ENCODE data around the gene ZDHHC7. TPM values are rescaled to one million over a fixed set of nuclear protein-coding genes. Genes with fewer than 3 reads are reported as not detected.
A peak's percentile ranks its signal among the peaks of the same experiment; 100 is the strongest.

The ZDHHC7 gene
- total RNA-seq, 3 donors from 2014 or later: 27.2 to 34.6 (median 31.8) TPM

DNA sequence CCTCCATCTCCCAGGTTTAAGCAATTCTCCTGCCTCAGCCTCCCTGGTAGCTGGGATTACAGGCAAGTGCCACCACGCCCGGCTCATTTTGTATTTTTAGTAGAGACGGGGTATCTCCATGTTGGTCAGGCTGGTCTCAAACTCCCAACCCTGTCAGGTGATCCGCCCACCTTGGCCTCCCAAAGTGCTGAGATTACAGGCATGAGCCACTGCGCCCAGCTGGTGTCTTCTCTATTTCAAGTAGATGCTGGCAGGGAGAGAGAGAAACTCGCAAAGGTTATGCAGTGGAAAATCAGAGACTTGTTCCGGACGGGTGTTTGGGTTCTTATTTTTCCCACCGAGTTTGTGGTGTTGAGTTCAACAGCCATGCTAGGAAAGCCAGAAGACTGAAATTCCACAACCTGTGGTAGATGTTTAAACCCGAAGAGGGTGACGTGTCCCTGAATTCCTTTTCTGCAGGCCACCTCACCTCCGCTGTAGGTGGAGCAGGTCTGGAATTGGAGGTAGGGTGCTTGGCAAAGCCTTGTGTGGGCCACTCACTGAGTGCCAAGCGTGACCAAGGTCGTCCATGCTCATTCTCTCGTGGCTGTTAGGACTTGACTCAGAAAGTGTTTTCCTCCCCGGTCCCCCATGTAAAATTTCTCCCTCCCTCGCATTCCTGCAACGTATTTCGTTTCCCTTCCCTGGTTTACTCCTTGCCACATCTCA, 7.3 kb upstream of the ZDHHC7 start:
- no peak overlapping the region for H3K4me3 Mint-ChIP-seq
- DNase-seq: no peak
- H3K9me3 Mint-ChIP-seq: no peaks in the 10 kb centered on the region
- H3K4me1 Mint-ChIP-seq (ENCODE audit: low read depth): peaks cover 13% of the 10 kb centered on the region
- H3K27me3 Mint-ChIP-seq (ENCODE audit: low read depth): peaks cover 2% of the 10 kb centered on the region
- H3K36me3 Mint-ChIP-seq (ENCODE audit: insufficient read depth): no peaks in the 10 kb centered on the region
- ATAC-seq: no peak

DNA sequence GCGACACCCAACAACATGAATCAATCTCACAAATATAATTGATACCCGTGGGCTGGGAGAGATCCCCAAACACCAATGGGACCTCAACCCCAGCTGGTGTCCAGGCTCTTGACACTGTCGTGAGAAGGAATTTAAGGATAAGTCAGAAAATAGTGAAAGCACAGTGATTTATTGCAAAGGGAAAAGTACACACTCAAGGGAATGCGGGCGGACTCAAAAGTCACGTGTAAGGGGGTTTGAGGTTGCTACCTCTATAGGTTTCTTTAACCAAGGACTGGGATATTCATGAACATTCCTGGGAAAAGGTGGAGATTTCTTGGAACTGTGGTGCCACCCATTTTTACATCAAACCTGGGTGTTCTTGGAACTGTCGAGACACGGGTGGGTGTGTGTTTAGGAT, 6.3 kb upstream of the ZDHHC7 start:
- H3K36me3 Mint-ChIP-seq (ENCODE audit: insufficient read depth): no peaks in the 10 kb centered on the region
- no peaks in the 10 kb centered on the region for H3K9me3 Mint-ChIP-seq
- H3K4me1 Mint-ChIP-seq (ENCODE audit: low read depth): peaks cover 13% of the 10 kb centered on the region
- DNase-seq: no peak
- ATAC-seq: no peak
- H3K27me3 Mint-ChIP-seq (ENCODE audit: low read depth): peaks cover 2% of the 10 kb centered on the region
- H3K4me3 Mint-ChIP-seq: no peak overlapping the region

DNA sequence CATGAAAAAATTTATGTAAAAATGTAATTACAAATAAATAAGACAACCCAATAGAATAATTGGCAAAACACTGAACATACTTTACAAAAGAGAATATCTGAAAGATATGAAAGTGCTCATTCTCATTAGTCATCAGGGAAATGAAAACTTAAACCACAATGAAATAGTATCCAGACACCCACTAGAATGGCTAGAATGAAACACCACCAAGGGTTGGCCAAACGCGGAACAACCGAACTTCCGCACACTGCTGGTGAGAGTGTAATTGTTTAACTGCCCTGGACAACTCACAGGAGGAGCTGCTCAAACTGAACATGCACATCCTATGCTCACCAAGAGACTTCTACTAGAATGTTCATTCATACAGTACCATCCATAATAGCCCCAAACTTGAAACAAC, 5.8 kb upstream of the ZDHHC7 start:
- ATAC-seq (peak; percentile 75 to 90), DNase-seq (no peak)
- H3K4me3 Mint-ChIP-seq: no peak overlapping the region
- H3K27me3 Mint-ChIP-seq (ENCODE audit: low read depth): peaks cover 2% of the 10 kb centered on the region
- peaks cover 13% of the 10 kb centered on the region for H3K4me1 Mint-ChIP-seq (ENCODE audit: low read depth)
- H3K36me3 Mint-ChIP-seq (ENCODE audit: insufficient read depth): no peaks in the 10 kb centered on the region
- H3K9me3 Mint-ChIP-seq: no peaks in the 10 kb centered on the region

DNA sequence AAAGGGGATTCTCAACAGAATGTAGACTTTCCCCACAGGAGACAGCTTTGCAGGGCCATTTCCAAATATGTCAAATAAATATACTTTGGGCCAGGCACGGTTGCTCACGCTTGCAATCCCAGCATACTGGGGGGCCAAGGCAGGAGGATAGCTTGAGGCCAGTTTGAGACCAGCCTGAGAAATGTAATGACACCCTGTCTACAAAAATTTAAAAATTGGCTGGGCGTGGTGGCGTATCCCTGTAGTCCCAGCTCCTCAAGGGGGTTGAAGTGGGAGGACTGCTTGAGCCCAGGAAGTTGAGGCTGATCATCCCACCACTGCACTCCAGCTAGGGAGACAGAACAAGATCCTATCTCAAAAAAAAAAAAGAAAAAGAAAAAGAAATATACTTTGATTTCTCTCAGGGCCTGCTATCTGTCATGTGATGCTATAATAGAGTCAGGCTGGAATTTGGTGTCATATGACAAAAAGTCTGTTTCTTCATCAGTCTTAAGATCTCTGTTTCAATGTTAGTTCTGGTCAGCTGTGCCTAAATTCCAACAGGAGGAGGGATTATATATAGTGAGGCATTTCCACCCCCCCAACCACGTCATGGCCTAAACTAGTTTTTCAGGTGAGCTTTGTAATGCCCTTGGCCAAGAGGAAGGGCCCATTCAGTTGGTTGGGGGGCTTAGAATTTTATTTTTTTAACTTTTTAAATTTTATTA, 4.3 kb upstream of the ZDHHC7 start:
- H3K36me3 Mint-ChIP-seq (ENCODE audit: insufficient read depth): no peaks in the 10 kb centered on the region
- no peak for DNase-seq
- ATAC-seq: no peak

DNA sequence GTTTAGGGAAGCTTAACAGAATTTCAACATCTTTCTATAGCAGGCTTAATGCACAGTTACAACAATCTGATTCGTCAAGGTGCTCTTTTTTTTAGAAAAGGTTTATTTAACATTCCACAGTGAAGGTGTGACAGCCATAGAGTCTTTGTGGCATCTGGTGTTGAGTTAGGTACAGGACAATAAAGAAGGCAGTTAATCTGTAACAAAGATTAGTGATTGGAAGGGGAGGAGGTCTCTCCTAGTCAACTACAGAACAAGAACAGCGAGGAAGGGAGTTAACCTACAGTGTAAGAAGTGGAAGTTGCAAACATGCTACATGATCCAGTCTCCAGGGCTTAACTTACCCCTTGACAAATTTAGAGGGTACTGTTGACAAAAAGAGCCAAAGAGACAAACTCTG, 3.0 kb upstream of the ZDHHC7 start:
- ATAC-seq: no peak
- no peak overlapping the region for H3K4me3 Mint-ChIP-seq
- H3K9me3 Mint-ChIP-seq: no peaks in the 10 kb centered on the region
- no peaks in the 10 kb centered on the region for H3K36me3 Mint-ChIP-seq (ENCODE audit: insufficient read depth)
- peaks cover 2% of the 10 kb centered on the region for H3K27me3 Mint-ChIP-seq (ENCODE audit: low read depth)
- no peak for DNase-seq
- H3K4me1 Mint-ChIP-seq (ENCODE audit: low read depth): peaks cover 31% of the 10 kb centered on the region

More for the DNA sequence above, 4.3 kb upstream of the ZDHHC7 start:
- Mint-ChIP-seq H3K4me1 (ENCODE audit: low read depth) (peaks cover 19% of the 10 kb centered on the region), H3K9me3 (no peaks in the 10 kb centered on the region), H3K27me3 (ENCODE audit: low read depth) (peaks cover 2% of the 10 kb centered on the region), H3K4me3 (no peak overlapping the region)

DNA sequence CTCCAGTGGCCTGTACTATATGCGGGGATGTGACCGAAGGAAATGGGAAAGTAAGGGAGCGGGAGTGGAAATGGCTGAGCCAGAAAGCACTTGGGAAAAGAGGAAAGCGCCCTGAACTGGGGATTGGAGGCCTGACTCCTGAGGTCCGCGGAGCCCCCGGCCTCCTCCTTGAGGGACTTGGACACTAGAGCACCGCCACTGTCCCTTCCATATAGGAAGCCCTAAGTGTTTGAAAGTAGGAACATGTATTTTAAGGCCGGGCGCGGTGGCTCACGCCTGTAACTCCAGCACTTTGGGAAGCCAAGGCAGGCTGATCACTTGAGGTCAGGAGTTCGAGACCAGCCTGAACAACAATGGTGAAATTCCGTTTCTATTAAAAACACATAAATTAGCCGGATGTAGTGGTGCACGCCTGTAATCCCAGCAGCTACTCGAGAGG, 530 bp upstream of the ZDHHC7 start:
- H3K36me3 Mint-ChIP-seq (ENCODE audit: insufficient read depth): peaks cover under 1% of the 10 kb centered on the region
- no peak for ATAC-seq
- H3K27me3 Mint-ChIP-seq (ENCODE audit: low read depth): peaks cover 2% of the 10 kb centered on the region
- peaks cover 37% of the 10 kb centered on the region for H3K4me1 Mint-ChIP-seq (ENCODE audit: low read depth)
- no peaks in the 10 kb centered on the region for H3K9me3 Mint-ChIP-seq
- H3K4me3 Mint-ChIP-seq: peak overlapping the region; percentile 97
- no peak for DNase-seq

DNA sequence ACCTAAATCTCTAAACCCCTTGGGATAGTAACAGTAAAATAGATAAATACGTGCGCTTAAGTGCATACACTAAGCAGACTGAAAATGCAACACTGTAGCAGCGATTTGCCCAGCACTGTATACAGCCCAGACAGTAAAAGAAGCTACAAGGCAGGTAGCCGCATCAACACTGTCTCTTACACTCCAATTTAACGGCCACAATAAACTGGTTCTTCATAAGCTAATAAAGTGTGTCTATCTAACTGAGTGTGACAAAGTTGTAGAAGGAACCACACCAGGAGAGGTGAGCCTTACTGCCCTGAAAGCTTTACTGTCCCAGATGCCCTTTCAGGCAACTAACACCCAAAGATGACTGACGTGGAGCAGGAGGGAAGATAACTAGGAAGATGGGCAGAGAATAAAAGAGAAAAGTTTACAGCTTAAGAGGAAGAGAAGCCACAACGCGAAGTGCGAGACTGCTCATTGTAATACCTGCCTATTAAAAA, 847 bp downstream of the ZDHHC7 start:
- H3K4me3 Mint-ChIP-seq: peak overlapping the region; percentile 92
- H3K9me3 Mint-ChIP-seq: no peaks in the 10 kb centered on the region
- no peak for ATAC-seq

DNA sequence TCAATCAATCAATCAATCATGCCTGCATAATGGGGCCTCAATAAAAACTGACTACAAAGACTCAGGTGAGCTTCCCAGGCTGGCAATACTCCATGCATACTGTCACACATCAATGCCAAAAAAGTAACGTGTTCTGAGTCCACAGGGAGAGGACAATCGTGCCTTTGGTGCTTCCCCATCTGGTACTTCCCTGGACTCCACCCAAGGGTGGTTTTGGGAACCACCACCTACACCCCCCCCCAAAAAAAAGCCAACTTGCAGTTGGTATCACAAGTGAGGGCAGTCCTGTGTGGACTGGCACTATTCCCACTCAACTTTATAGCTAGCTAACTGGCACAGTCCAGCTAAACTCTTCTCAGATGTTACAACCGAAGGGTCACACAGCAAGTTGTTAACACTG, 3.1 kb downstream of the ZDHHC7 start:
- Mint-ChIP-seq H3K36me3 (ENCODE audit: insufficient read depth) (peaks cover 8% of the 10 kb centered on the region), H3K9me3 (no peaks in the 10 kb centered on the region), H3K4me3 (no peak overlapping the region), H3K4me1 (ENCODE audit: low read depth) (peaks cover 58% of the 10 kb centered on the region), H3K27me3 (ENCODE audit: low read depth) (no peaks in the 10 kb centered on the region)
- DNase-seq (no peak), ATAC-seq (no peak)

More for the DNA sequence above, 847 bp downstream of the ZDHHC7 start:
- H3K27me3 Mint-ChIP-seq (ENCODE audit: low read depth): peaks cover 2% of the 10 kb centered on the region
- no peak for DNase-seq
- peaks cover 6% of the 10 kb centered on the region for H3K36me3 Mint-ChIP-seq (ENCODE audit: insufficient read depth)
- peaks cover 38% of the 10 kb centered on the region for H3K4me1 Mint-ChIP-seq (ENCODE audit: low read depth)

DNA sequence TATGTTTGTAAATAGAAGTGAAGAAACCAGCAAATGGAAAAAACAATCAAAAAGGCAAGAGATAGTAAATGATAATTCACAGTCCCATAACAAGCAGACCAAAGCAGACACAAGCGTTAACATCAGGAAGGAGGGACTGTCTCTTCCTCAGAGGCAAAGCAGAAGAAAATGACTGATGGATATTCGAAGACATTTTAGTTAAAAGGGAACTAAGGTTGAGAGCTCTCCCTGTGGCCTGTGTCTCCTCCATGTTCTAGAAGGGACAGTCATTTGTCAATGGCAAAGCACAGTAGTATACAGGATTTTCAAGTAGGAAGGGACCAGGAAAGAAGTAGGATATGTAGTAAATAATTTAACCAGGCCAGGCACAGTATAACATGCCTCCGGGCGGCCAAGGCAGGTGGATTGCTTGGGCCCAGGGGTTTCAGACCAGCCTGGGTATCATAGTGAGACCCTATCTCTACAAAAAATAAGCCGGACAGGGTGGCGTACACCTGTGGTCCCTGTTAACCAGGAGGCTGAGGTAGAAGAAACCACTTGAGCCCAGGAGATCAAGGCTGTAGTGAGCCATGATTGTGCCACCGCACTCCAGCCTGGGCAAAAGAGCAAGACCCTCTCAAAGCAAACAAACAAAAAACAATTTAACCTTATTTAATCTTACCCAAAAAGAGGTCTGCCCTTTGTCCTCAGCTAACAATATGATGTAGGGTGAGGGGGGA, 3.7 kb downstream of the ZDHHC7 start:
- peaks cover 8% of the 10 kb centered on the region for H3K36me3 Mint-ChIP-seq (ENCODE audit: insufficient read depth)
- no peaks in the 10 kb centered on the region for H3K9me3 Mint-ChIP-seq
- no peak overlapping the region for H3K4me3 Mint-ChIP-seq
- H3K4me1 Mint-ChIP-seq (ENCODE audit: low read depth): peaks cover 64% of the 10 kb centered on the region
- DNase-seq (no peak), ATAC-seq (no peak)
- no peaks in the 10 kb centered on the region for H3K27me3 Mint-ChIP-seq (ENCODE audit: low read depth)

DNA sequence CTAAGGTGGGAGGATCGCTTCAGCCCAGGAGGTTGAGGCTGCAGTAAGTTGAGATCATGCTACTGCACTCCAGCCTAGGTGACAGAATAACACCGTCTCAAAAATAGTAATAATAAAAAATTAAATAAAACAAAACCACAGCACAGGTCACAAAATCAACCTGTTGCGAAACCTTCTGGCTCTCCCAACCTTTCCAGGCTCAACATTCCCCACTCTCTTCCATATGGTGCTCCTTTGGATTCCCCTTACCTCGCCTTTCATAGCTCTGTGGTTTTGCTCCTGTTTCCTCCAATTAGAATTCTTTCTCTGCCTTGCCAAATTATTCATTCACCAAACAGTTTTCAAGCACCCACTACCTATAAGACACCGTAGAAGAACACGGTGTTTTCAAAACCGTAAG, 4.7 kb downstream of the ZDHHC7 start:
- Mint-ChIP-seq H3K4me1 (ENCODE audit: low read depth) (peaks cover 70% of the 10 kb centered on the region), H3K4me3 (no peak overlapping the region)
- ATAC-seq: no peak

DNA sequence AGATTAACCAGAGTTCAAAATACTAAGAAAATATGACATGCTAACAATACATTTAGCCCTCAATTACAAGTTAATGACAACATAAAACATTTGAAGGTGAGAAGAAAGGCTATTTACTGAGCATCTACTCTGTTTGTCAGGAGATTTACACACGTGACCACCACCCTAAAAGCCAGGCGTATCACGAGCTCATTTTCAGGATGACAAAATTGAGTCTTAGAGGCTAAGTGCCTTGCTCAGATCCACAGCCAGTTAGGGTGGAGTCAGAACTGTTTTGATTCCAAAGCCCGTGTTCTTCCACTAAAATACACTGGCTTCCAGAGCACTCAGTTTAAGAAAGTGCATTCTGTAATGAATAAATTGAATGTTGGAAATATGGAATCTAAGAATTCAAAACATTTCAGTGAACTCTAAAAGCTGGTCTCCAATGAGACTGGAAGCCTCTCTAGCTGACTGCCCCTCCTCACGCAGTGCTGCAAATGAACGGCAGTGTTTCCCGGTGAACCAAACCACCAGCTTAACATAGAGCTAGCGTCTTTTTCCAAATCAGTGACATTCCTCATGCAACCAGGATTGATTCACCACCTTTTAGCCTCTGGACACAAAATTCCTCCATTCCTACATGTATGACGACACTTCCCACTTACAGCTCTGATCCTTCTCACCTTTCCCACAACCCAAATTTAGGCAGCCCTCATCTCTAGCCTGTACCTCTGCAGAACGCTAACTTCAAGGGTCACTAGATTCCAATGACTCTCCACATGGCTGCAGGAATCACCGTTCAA, 5.9 kb downstream of the ZDHHC7 start:
- no peak overlapping the region for H3K4me3 Mint-ChIP-seq
- ATAC-seq: no peak
- no peak for DNase-seq
- peaks cover 8% of the 10 kb centered on the region for H3K36me3 Mint-ChIP-seq (ENCODE audit: insufficient read depth)
- H3K9me3 Mint-ChIP-seq: no peaks in the 10 kb centered on the region
- H3K27me3 Mint-ChIP-seq (ENCODE audit: low read depth): no peaks in the 10 kb centered on the region
- peaks cover 68% of the 10 kb centered on the region for H3K4me1 Mint-ChIP-seq (ENCODE audit: low read depth)

More for the DNA sequence above, 4.7 kb downstream of the ZDHHC7 start:
- no peaks in the 10 kb centered on the region for H3K9me3 Mint-ChIP-seq
- no peaks in the 10 kb centered on the region for H3K27me3 Mint-ChIP-seq (ENCODE audit: low read depth)
- H3K36me3 Mint-ChIP-seq (ENCODE audit: insufficient read depth): peaks cover 8% of the 10 kb centered on the region
- no peak for DNase-seq

DNA sequence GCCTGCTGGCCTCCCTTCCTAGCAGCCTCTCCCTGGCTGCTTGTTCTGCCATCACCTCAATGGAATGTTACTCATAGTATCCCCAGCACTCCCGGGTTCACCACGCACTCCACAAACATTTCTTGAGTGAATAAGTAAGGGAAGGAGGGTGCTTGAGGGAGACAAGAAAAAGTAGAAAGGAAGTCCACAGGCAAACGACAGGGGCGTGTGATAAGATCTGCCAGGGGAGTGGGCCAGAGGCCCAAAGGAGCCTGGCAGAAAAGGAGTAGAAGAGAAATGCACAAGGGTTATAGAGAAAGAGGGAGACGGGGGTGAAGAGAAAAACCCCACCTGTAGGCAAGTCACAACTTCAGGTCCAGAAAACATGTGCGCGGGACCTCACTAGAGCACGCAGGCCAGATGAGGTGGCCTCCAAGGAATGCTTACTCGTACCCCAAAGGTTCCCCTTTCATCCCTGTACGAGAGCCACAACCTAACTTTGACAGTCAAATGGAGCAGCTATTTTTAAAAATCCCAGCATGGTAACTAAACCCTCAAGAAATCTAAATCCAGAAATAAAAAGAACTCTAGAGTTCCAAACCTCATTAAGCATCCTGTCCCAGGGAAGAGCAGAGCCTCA, 6.6 kb downstream of the ZDHHC7 start:
- DNase-seq (no peak), ATAC-seq (no peak)
- H3K27me3 Mint-ChIP-seq (ENCODE audit: low read depth): no peaks in the 10 kb centered on the region
- H3K36me3 Mint-ChIP-seq (ENCODE audit: insufficient read depth): peaks cover 8% of the 10 kb centered on the region
- no peaks in the 10 kb centered on the region for H3K9me3 Mint-ChIP-seq
- H3K4me3 Mint-ChIP-seq: no peak overlapping the region
- H3K4me1 Mint-ChIP-seq (ENCODE audit: low read depth): peaks cover 60% of the 10 kb centered on the region

DNA sequence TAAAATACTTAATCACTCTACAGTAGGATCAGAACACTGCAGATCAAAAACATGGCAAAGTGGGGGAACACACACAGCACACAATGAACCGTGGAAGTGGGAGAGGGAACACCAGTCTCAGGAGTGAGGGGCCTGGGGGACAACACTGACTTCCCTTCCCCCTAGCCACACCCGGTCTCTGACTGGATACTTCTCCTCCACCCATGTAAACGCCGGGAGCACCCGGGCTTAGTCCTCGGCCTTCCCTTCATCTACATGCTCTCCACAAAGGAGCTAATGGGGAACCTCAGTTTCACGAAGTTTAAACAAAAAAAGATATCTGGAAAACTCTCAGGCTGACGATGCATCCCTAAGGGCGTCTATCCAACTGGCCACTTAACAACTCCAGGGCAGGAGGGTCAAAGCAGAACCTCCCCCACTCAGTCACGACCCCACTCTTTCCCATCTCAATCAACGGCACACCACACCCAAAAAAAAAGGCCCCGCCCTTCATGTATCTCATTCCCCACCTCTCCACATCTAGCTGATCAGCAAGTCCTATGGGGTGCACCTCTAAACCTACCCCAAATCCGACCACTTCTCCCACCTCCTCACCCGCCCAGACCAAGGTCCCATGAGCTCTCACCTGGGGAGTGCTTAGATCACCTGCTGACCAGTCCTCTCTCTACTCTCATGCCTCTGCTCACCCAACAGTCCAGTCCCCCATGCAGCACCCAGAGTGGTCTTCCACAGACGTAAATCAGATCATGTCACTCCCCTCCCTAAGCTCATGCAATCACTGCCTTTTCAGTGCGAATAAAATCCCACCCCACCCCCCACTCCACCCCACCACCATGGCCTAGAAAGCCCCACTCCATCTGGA, 7.4 kb downstream of the ZDHHC7 start:
- no peaks in the 10 kb centered on the region for H3K27me3 Mint-ChIP-seq (ENCODE audit: low read depth)
- ATAC-seq (no peak), DNase-seq (no peak)
- H3K9me3 Mint-ChIP-seq: no peaks in the 10 kb centered on the region
- H3K4me3 Mint-ChIP-seq: no peak overlapping the region
- peaks cover 60% of the 10 kb centered on the region for H3K4me1 Mint-ChIP-seq (ENCODE audit: low read depth)
- H3K36me3 Mint-ChIP-seq (ENCODE audit: insufficient read depth): peaks cover 11% of the 10 kb centered on the region

Measured in activated T-cell treated with anti-CD3 and anti-CD28 coated beads, Interleukin-2, amount 50 U/mL, for 4 hours (primary cell).